Measurements from ENCODE around the gene CERS6. TPM values are rescaled to one million over a fixed set of nuclear protein-coding genes. Genes with fewer than 3 reads are reported as not detected.

CERS6 gene
- total and polyA plus RNA-seq, 10 of the 15 experiments (the other 5 are each of a cell fraction or from before 2014, with no cell fraction given) = 1.3 to 20.4 (median 14.1) TPM

- TF ChIP-seq NKRF (conservative IDR thresholded peaks at IDR 0.05) (no peak), POU2F2 (IDR thresholded peaks at IDR 0.05; ENCODE audit: borderline replicate concordance, low read depth, low read length) (peak; percentile 66; the same call in 1 of the 3 replicates), IRF3 (IDR thresholded peaks at IDR 0.05) (no peak), POLR2AphosphoS2 (IDR thresholded peaks at IDR 0.05; ENCODE audit: low read depth, low read length) (no peak), PML (IDR thresholded peaks at IDR 0.05; ENCODE audit: low read length) (peak; percentile 81; the same call in 1 of the 2 replicates), HSF1 (IDR thresholded peaks at IDR 0.05; ENCODE audit: low read depth, low read length) (no peak), IRF5 (IDR thresholded peaks at IDR 0.05; ENCODE audit: borderline replicate concordance) (no peak), REST (IDR thresholded peaks at IDR 0.05; ENCODE audit: low read depth, low read length) (0 out of 2 replicates have a peak, but pooled peaks have one; percentile 13), NFYB (IDR thresholded peaks at IDR 0.05; ENCODE audit: insufficient read depth, low read depth, low read length) (no peak), MYC (IDR thresholded peaks at IDR 0.05; ENCODE audit: insufficient read depth, insufficient read length, insufficient replicate concordance, low read length, severe bottlenecking) (no peak), RCOR1 (conservative IDR thresholded peaks at IDR 0.05; ENCODE audit: low read depth, low read length) (no peak), RB1 (IDR thresholded peaks at IDR 0.05; ENCODE audit: borderline replicate concordance) (no peak), CTCF (IDR thresholded peaks at IDR 0.05 in 2 of 3, conservative IDR thresholded peaks at IDR 0.05 in 1 of 3; ENCODE audit: control insufficient read depth in 2 of 3, extremely low read depth in 1 of 3, insufficient read depth in 1 of 3, low read depth in 3 of 3, low read length in 3 of 3) (no peak), MEF2A (IDR thresholded peaks at IDR 0.05; ENCODE audit: insufficient read depth, low read depth, low read length) (peak; percentile 90), RAD21 (IDR thresholded peaks at IDR 0.05; ENCODE audit: insufficient read depth, low read depth, low read length) (peak; percentile 20; the same call in 1 of the 2 replicates), EP300 (IDR thresholded peaks at IDR 0.05; ENCODE audit: borderline replicate concordance in 1 of 2, control insufficient read depth in 1 of 2, low read depth in 2 of 2, low read length in 2 of 2) (peak; percentile 72 to 96), CBX5 (IDR thresholded peaks at IDR 0.05; ENCODE audit: low read depth) (peak; percentile 95; the same call in 1 of the 2 replicates)
These were observed 39.5 kb downstream of the CERS6 start (continued) for GRCh38 chr2:168495524-168495923.

Data from GM12878 (cell line).